IMR-90 (cell line): Measurements from ENCODE around the gene SCIN. TPM values are rescaled to one million over a fixed set of nuclear protein-coding genes. Genes with fewer than 3 reads are reported as not detected.

Experiments
- ATAC-seq: fragments of 200-7000 bp; cut with Tn5 transposase; 2 replicates; pipeline ENCODE4 v1.9.1; 2020; ENCODE audit warnings: low read depth, mild to moderate bottlenecking, moderate library complexity
- BruUV-seq: library from RNA; stranded (reverse); fragments of 400-500 nt; replicated peaks from 2 replicates; lab custom pipeline; 2021; lab: Mats Ljungman, UMichigan
- CTCF ChIA-PET: fragments of 300-600 bp; formaldehyde crosslinking; extraction: SDS; loops from one replicate; lab custom pipeline; 2021; ENCODE audit warnings: antibody characterized with exemption; lab: Yijun Ruan, JAX
- POLR2A ChIA-PET: fragments of 300-600 bp; sonication (Branson Sonifier 250); formaldehyde crosslinking; loops from one replicate; lab custom pipeline; 2022; ENCODE audit warnings: antibody characterized with exemption; ENCODE audit not compliant: unreplicated experiment; lab: Charles Lee
- DNase-seq: peaks from one replicate; pipeline ENCODE4 v3.0.0; 2013
- H2AFZ ChIP-seq: replicated peaks from 2 replicates; pipeline ENCODE3; 2013; ENCODE audit warnings: low read length, mild to moderate bottlenecking; ENCODE audit not compliant: poor library complexity
- H2AK5ac ChIP-seq: 2 replicates; pipeline ENCODE4 v1.6.1; 2013; ENCODE audit warnings: low read depth, low read length, inconsistent platforms
- H2AK9ac ChIP-seq: replicated peaks from 2 replicates; pipeline ENCODE3; 2013; ENCODE audit warnings: mild to moderate bottlenecking, low read depth, low read length, moderate library complexity; ENCODE audit not compliant: poor library complexity
- H2BK120ac ChIP-seq: 2 replicates; pipeline ENCODE4 v1.6.1; 2013; ENCODE audit warnings: low read depth, low read length, inconsistent platforms
- H2BK15ac ChIP-seq: 3 replicates; pipeline ENCODE4 v1.6.1; 2013; ENCODE audit warnings: low read depth, low read length, inconsistent platforms
- H2BK20ac ChIP-seq: 2 replicates; pipeline ENCODE4 v1.6.1; 2013; ENCODE audit warnings: low read depth, mild to moderate bottlenecking, inconsistent platforms, low read length, moderate library complexity
- H2BK5ac ChIP-seq: 2 replicates; pipeline ENCODE4 v1.6.1; 2013; ENCODE audit warnings: mild to moderate bottlenecking, low read depth, low read length, inconsistent platforms; ENCODE audit not compliant: poor library complexity, severe bottlenecking
- H3K14ac ChIP-seq: replicated peaks from 2 replicates; pipeline ENCODE4 v1.6.1; 2013; ENCODE audit warnings: low read depth, low read length, inconsistent platforms
- H3K18ac ChIP-seq: 2 replicates; pipeline ENCODE4 v1.6.1; 2013; ENCODE audit warnings: low read depth, low read length, control low read depth
- H3K23ac ChIP-seq: 2 replicates; pipeline ENCODE4 v1.6.1; 2013; ENCODE audit warnings: low read depth, low read length, inconsistent platforms
- H3K27ac ChIP-seq: 2 replicates; pipeline ENCODE4 v1.5.1; 2013; ENCODE audit warnings: mild to moderate bottlenecking, control low read depth, low read length; ENCODE audit not compliant: insufficient read depth
- H3K27me3 ChIP-seq: 2 replicates; pipeline ENCODE4 v1.6.1; 2013; ENCODE audit warnings: low read length; ENCODE audit not compliant: control insufficient read depth, insufficient read depth
- H3K36me3 ChIP-seq: 2 replicates; pipeline ENCODE4 v1.6.1; 2013; ENCODE audit warnings: low read length, mixed read lengths; ENCODE audit not compliant: control insufficient read depth, insufficient read depth
- H3K4ac ChIP-seq: 2 replicates; pipeline ENCODE4 v1.6.1; 2013; ENCODE audit warnings: low read depth, low read length, inconsistent platforms
- H3K4me1 ChIP-seq: 2 replicates; pipeline ENCODE4 v1.6.1; 2013; ENCODE audit warnings: low read length, mixed read lengths; ENCODE audit not compliant: control insufficient read depth, insufficient read depth
- H3K4me2 ChIP-seq: 2 replicates; pipeline ENCODE4 v1.6.1; 2013; ENCODE audit warnings: low read depth, mild to moderate bottlenecking, control low read depth, low read length, moderate library complexity
- H3K4me3 ChIP-seq: 2 replicates; pipeline ENCODE4 v1.5.1; 2013; ENCODE audit warnings: low read depth, mild to moderate bottlenecking, control low read depth, low read length, moderate library complexity; ENCODE audit not compliant: insufficient read depth
- H3K56ac ChIP-seq: 2 replicates; pipeline ENCODE4 v1.6.1; 2013; ENCODE audit warnings: low read length, inconsistent platforms; ENCODE audit not compliant: insufficient read depth; ENCODE audit errors: extremely low read depth
- H3K79me1 ChIP-seq, 2 experiments: 2 replicates each; pipeline ENCODE4 v1.6.1; 2013; ENCODE audit warnings: low read length in 2 of 2, inconsistent platforms in 1 of 2, low read depth in 1 of 2
- H3K9ac ChIP-seq: 2 replicates; pipeline ENCODE4 v1.6.1; 2013; ENCODE audit warnings: low read depth, low read length, control low read depth
- H3K9me1 ChIP-seq: 2 replicates; pipeline ENCODE4 v1.6.1; 2013; ENCODE audit warnings: low read length, inconsistent platforms; ENCODE audit not compliant: insufficient read depth
- H3K9me3 ChIP-seq: 2 replicates; pipeline ENCODE4 v1.6.1; 2013; ENCODE audit warnings: low read length; ENCODE audit not compliant: control insufficient read depth, insufficient read depth
- H4K20me1 ChIP-seq: 2 replicates; pipeline ENCODE4 v1.6.1; 2013; ENCODE audit warnings: low read length, inconsistent platforms; ENCODE audit not compliant: insufficient read depth
- H4K5ac ChIP-seq: 2 replicates; pipeline ENCODE4 v1.6.1; 2013; ENCODE audit warnings: mild to moderate bottlenecking, low read depth, low read length, control low read depth
- H4K8ac ChIP-seq, 2 experiments: 2 replicates each; pipeline ENCODE4 v1.6.1; 2013; ENCODE audit warnings: low read depth in 2 of 2, low read length in 2 of 2, control low read depth in 1 of 2, inconsistent platforms in 1 of 2
- H4K91ac ChIP-seq: 2 replicates; pipeline ENCODE4 v1.6.1; 2013; ENCODE audit warnings: low read depth, low read length, inconsistent platforms; ENCODE audit not compliant: insufficient read depth
- BHLHE40 ChIP-seq: fragments of 150-350 bp; IDR thresholded peaks from 2 replicates; pipeline ENCODE4 v1.6.1; 2016; ENCODE audit warnings: mild to moderate bottlenecking, low read depth, low read length
- CEBPB ChIP-seq: IDR thresholded peaks from 2 replicates; pipeline ENCODE4 v1.6.1; 2012; ENCODE audit warnings: low read depth, low read length, improper control_type of control experiment
- CHD1 ChIP-seq: IDR thresholded peaks from 2 replicates; pipeline ENCODE4 v1.6.1; 2012; ENCODE audit warnings: low read depth, low read length, improper control_type of control experiment
- FOS ChIP-seq: fragments of 150-350 bp; IDR thresholded peaks from 2 replicates; pipeline ENCODE4 v1.6.1; 2016; ENCODE audit warnings: low read depth, low read length
- MAFK ChIP-seq: IDR thresholded peaks from 2 replicates; pipeline ENCODE4 v1.6.1; 2012; ENCODE audit warnings: low read depth, low read length, improper control_type of control experiment
- MAZ ChIP-seq: IDR thresholded peaks from 2 replicates; pipeline ENCODE4 v1.6.1; 2012; ENCODE audit warnings: low read depth, mild to moderate bottlenecking, low read length, improper control_type of control experiment, moderate library complexity, borderline replicate concordance
- MXI1 ChIP-seq: IDR thresholded peaks from 2 replicates; pipeline ENCODE4 v1.6.1; 2012; ENCODE audit warnings: low read depth, mild to moderate bottlenecking, low read length, moderate library complexity, borderline replicate concordance
- NFE2L2 ChIP-seq: fragments of 150-350 bp; IDR thresholded peaks from 2 replicates; pipeline ENCODE4 v1.6.1; 2016; ENCODE audit warnings: low read depth, mild to moderate bottlenecking, low read length
- POLR2A ChIP-seq: IDR thresholded peaks from 2 replicates; pipeline ENCODE4 v1.6.1; 2012; ENCODE audit warnings: mild to moderate bottlenecking, low read depth, low read length
- RCOR1 ChIP-seq: IDR thresholded peaks from 2 replicates; pipeline ENCODE4 v1.6.1; 2012; ENCODE audit warnings: mild to moderate bottlenecking, low read length, improper control_type of control experiment; ENCODE audit not compliant: insufficient replicate concordance
- RFX5 ChIP-seq: IDR thresholded peaks from 2 replicates; pipeline ENCODE4 v1.8.0; 2012; ENCODE audit warnings: low read depth, mild to moderate bottlenecking, low read length, moderate library complexity
- SMC3 ChIP-seq: fragments of 150-350 bp; IDR thresholded peaks from 2 replicates; pipeline ENCODE4 v1.6.1; 2016; ENCODE audit warnings: low read depth, mild to moderate bottlenecking, antibody characterized with exemption, low read length, moderate library complexity
- WGBS, 2 experiments: methylation state at CpG; one replicate each; pipeline versions ENCODE4 v1.1.5 to v1.1.7; 2013; ENCODE audit warnings: missing lambda C conversion rate in 2 of 2; ENCODE audit not compliant: insufficient read length in 1 of 2; ENCODE audit errors: extremely low coverage in 2 of 2; 5-methylcytosine and 5-hydroxymethylcytosine counted together
- dilution Hi-C: fragments of 300-500 bp; cut with HindIII; formaldehyde crosslinking; loops from one replicate; pipeline ENCODE4 v1.14.3; 2018; ENCODE audit warnings: low sequenced_read_pairs; ENCODE audit not compliant: unreplicated experiment
- in situ Hi-C: fragments of 300-500 bp; cut with MboI; formaldehyde crosslinking; loops from 3 replicates; pipeline ENCODE4 v1.14.3; 2019; ENCODE audit warnings: low sequenced_read_pairs, inconsistent platforms, mixed read lengths
- intact Hi-C: fragments of 100-400 bp; cut with micrococcal nuclease; formaldehyde crosslinking; loops from 2 replicates; pipeline ENCODE4 v1.10.0; 2022
- polyA plus RNA-seq, 3 experiments: library from polyadenylated mRNA; depleted of rRNA; stranded (reverse); fragments of >200 nt; gene quantifications; 2 replicates each; pipeline ENCODE4 v1.2.3, GENCODE V29; 2012; ENCODE audit warnings: low replicate concordance in 1 of 3
- total RNA-seq: library from RNA; depleted of rRNA; stranded (reverse); fragments of >200 nt; gene quantifications from 2 replicates; pipeline ENCODE4 v1.2.3, GENCODE V29; 2012
- TF ChIP-seq, protein P1 (sequence below): conservative IDR thresholded peaks from 2 replicates; pipeline ENCODE4 v1.5.1; 2012; ENCODE audit warnings: mild to moderate bottlenecking, low read depth, low read length, improper control_type of control experiment
- TF ChIP-seq, protein P2 (sequence below): fragments of 150-350 bp; IDR thresholded peaks from 2 replicates; pipeline ENCODE4 v1.6.1; 2016; ENCODE audit warnings: low read depth, mild to moderate bottlenecking, low read length, moderate library complexity, borderline replicate concordance
- TF ChIP-seq, protein P3 (sequence below): fragments of 150-350 bp; IDR thresholded peaks from 2 replicates; pipeline ENCODE4 v1.6.1; 2017; ENCODE audit warnings: mild to moderate bottlenecking, antibody characterized with exemption, low read length, low read depth

The SCIN gene
- total and polyA plus RNA-seq, 2 of the 4 experiments (the other 2 are of a cell fraction), result under 0.01 to 0.05 TPM

DNA sequence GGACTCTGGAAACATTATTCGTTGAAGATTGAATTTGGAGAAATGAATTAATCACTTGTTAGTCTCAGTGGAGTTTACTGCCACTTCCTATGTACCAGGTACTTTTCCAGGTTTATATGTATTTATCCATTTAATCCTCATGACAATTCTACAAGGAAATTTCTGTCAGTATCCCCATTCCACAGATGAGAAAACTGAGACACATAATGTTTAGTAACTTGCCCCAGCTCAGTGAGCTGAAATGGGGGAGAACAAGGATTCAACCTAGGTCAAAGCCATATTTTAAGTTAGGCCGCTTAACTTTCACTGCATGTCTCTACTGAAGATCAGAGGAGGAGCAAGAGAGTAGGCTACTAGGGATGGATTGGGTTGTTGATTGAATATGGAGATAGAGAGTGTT lies 4.6 kb upstream of the SCIN start:
- H2BK15ac ChIP-seq, result no peak overlapping the region
- no peak for TF ChIP-seq BHLHE40
- no peak for TF ChIP-seq MAZ
- no peak for TF ChIP-seq FOS
- TF ChIP-seq, protein P1, sequence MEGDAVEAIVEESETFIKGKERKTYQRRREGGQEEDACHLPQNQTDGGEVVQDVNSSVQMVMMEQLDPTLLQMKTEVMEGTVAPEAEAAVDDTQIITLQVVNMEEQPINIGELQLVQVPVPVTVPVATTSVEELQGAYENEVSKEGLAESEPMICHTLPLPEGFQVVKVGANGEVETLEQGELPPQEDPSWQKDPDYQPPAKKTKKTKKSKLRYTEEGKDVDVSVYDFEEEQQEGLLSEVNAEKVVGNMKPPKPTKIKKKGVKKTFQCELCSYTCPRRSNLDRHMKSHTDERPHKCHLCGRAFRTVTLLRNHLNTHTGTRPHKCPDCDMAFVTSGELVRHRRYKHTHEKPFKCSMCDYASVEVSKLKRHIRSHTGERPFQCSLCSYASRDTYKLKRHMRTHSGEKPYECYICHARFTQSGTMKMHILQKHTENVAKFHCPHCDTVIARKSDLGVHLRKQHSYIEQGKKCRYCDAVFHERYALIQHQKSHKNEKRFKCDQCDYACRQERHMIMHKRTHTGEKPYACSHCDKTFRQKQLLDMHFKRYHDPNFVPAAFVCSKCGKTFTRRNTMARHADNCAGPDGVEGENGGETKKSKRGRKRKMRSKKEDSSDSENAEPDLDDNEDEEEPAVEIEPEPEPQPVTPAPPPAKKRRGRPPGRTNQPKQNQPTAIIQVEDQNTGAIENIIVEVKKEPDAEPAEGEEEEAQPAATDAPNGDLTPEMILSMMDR, result no peak
- TF ChIP-seq CHD1, result no peak
- TF ChIP-seq SMC3, result no peak
- no peak for TF ChIP-seq MXI1
- TF ChIP-seq, protein P2, sequence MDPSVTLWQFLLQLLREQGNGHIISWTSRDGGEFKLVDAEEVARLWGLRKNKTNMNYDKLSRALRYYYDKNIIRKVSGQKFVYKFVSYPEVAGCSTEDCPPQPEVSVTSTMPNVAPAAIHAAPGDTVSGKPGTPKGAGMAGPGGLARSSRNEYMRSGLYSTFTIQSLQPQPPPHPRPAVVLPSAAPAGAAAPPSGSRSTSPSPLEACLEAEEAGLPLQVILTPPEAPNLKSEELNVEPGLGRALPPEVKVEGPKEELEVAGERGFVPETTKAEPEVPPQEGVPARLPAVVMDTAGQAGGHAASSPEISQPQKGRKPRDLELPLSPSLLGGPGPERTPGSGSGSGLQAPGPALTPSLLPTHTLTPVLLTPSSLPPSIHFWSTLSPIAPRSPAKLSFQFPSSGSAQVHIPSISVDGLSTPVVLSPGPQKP, result no peak
- TF ChIP-seq, protein P3, sequence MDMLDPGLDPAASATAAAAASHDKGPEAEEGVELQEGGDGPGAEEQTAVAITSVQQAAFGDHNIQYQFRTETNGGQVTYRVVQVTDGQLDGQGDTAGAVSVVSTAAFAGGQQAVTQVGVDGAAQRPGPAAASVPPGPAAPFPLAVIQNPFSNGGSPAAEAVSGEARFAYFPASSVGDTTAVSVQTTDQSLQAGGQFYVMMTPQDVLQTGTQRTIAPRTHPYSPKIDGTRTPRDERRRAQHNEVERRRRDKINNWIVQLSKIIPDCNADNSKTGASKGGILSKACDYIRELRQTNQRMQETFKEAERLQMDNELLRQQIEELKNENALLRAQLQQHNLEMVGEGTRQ, result no peak
- TF ChIP-seq MAFK, result no peak
- no peak for TF ChIP-seq POLR2A
- no peak for TF ChIP-seq RCOR1
- TF ChIP-seq RFX5, result no peak
- no peak for TF ChIP-seq NFE2L2
- no peak for TF ChIP-seq CEBPB
- H3K27ac ChIP-seq, result no peak overlapping the region
- ChIA-PET CTCF (no interaction called here), POLR2A (no interaction called here)
- no peak overlapping the region for H4K91ac ChIP-seq
- intact Hi-C loops, result no loop called here
- no peaks in the 10 kb centered on the region for H3K79me1 ChIP-seq
- no peak overlapping the region for H3K18ac ChIP-seq
- H3K36me3 ChIP-seq, result no peaks in the 10 kb centered on the region
- DNase-seq, result no peak
- H2BK20ac ChIP-seq, result no peak overlapping the region
- H4K20me1 ChIP-seq, result no peaks in the 10 kb centered on the region
- BruUV-seq, result no TSS peak
- no peaks in the 10 kb centered on the region for H3K4me1 ChIP-seq
- ATAC-seq, result no peak
- no peak overlapping the region for H3K23ac ChIP-seq
- H3K9ac ChIP-seq, result no peak overlapping the region
- H3K4ac ChIP-seq, result no peak overlapping the region
- no peak overlapping the region for H4K5ac ChIP-seq
- H2AK9ac ChIP-seq, result no peak overlapping the region
- in situ Hi-C loops, result no loop called here
- peaks cover 19% of the 10 kb centered on the region for H3K27me3 ChIP-seq
- H3K56ac ChIP-seq, result no peak overlapping the region
- H3K14ac ChIP-seq, result no peak overlapping the region
- no peak overlapping the region for H3K4me3 ChIP-seq
- H3K9me3 ChIP-seq, result no peaks in the 10 kb centered on the region; the same call in 1 of the 2 replicates
- no peak overlapping the region for H4K8ac ChIP-seq
- H2AFZ ChIP-seq, result no peak overlapping the region
- H2BK120ac ChIP-seq, result no peak overlapping the region
- 100% methylated on average over 1 of the region's 2 CpGs; no CpG with 5 or more reads in 1 of the 2 experiments for WGBS, 2 experiments
- H2BK5ac ChIP-seq, result no peak overlapping the region
- no peak overlapping the region for H3K4me2 ChIP-seq
- dilution Hi-C loops, result no loop called here
- H3K9me1 ChIP-seq, result no peaks in the 10 kb centered on the region
- H2AK5ac ChIP-seq, result no peak overlapping the region
